Neural progenitor cell (in vitro differentiated cells): ENCODE measurements around the gene PRDM15.

Source experiments
- EZH2 ChIP-seq: fragments of 200-600 bp; sonication (generic); IDR thresholded peaks from 2 replicates; pipeline ENCODE4 v1.6.1; 2017; ENCODE audit warnings: antibody characterized with exemption, mild to moderate bottlenecking, moderate library complexity
- EZH2phosphoT487 ChIP-seq: fragments of 200-600 bp; sonication (generic); IDR thresholded peaks from 2 replicates; pipeline ENCODE4 v1.6.1; 2017; ENCODE audit warnings: antibody characterized with exemption
- TF ChIP-seq, protein P1 (sequence below): fragments of 200-600 bp; sonication (generic); IDR thresholded peaks from 2 replicates; pipeline ENCODE4 v1.5.1; 2017; ENCODE audit warnings: antibody characterized with exemption, mild to moderate bottlenecking

- TF ChIP-seq, protein P1, sequence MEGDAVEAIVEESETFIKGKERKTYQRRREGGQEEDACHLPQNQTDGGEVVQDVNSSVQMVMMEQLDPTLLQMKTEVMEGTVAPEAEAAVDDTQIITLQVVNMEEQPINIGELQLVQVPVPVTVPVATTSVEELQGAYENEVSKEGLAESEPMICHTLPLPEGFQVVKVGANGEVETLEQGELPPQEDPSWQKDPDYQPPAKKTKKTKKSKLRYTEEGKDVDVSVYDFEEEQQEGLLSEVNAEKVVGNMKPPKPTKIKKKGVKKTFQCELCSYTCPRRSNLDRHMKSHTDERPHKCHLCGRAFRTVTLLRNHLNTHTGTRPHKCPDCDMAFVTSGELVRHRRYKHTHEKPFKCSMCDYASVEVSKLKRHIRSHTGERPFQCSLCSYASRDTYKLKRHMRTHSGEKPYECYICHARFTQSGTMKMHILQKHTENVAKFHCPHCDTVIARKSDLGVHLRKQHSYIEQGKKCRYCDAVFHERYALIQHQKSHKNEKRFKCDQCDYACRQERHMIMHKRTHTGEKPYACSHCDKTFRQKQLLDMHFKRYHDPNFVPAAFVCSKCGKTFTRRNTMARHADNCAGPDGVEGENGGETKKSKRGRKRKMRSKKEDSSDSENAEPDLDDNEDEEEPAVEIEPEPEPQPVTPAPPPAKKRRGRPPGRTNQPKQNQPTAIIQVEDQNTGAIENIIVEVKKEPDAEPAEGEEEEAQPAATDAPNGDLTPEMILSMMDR, result no peak
- TF ChIP-seq EZH2phosphoT487 (no peak), EZH2 (no peak)
Measured at GRCh38 chr21:41899426-41900202, 20.5 kb upstream of the PRDM15 start.
